Measurements from ENCODE around the gene VASP.

GRCh38 chr19:45475537-45476291, 31.6 kb upstream of the VASP start:
- TF ChIP-seq FOS (IDR thresholded peaks at IDR 0.05; ENCODE audit: low read depth, low read length) (no peak), SMC3 (IDR thresholded peaks at IDR 0.05; ENCODE audit: low read depth, low read length) (peak; percentile 21; the same call in 1 of the 2 replicates), MAFK (IDR thresholded peaks at IDR 0.05; ENCODE audit: low read depth, low read length) (no peak)

Measured in IMR-90 (cell line).